CD4-positive, alpha-beta T cell treated with Interleukin-21 for 1 hour (primary cell): ENCODE results near the gene TEAD2.
"Not testable (repeated sequence)": the region's sequence is repeated elsewhere in the genome, so short reads cannot be mapped to it uniquely, and the experiment has no call there.

Experiments used
- DNase-seq: peaks from one replicate; pipeline ENCODE4 v3.0.0-alpha.2; 2020

Gene TEAD2

DNA sequence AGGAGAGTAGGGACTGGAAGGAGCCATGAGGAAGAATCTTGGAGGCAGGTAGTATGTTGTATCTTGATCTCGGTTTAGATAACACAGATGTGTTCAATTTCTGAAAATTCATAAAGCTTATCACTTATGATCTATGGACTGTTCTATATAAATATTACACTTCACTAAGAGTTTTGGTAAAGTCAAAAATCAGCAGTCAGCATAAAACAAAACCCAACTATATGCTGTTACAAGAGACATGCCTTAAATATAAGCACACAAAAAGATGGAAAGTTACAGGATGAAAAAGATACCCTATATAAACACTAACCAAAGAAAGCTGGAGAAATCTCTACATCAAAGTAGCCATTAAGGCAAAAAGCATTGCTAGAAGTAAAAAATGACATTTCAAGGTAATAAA, 21.4 kb upstream of the TEAD2 start:
- DNase-seq: no peak

DNA sequence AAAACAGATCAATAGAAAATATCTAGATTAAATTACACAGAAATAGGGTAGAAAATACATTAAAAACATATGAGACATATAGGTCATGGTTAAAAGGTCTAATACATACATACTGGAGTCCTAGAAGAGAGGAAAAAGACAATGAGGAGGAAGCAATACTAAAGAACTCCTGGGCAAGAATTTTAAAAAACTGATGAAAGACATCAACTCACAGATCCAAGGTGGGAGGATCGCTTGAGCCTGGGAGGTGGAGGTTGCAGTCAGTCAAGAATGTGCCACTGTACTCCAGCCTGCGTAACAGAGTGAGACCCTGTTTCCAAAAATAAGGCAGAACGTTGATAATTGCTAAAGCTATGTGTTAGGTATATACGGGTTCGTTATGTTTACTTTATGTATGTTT, 20.4 kb upstream of the TEAD2 start:
- no peak for DNase-seq

- no peak for DNase-seq
Measured at GRCh38 chr19:49380391-49380790, 18.2 kb upstream of the TEAD2 start.

DNA sequence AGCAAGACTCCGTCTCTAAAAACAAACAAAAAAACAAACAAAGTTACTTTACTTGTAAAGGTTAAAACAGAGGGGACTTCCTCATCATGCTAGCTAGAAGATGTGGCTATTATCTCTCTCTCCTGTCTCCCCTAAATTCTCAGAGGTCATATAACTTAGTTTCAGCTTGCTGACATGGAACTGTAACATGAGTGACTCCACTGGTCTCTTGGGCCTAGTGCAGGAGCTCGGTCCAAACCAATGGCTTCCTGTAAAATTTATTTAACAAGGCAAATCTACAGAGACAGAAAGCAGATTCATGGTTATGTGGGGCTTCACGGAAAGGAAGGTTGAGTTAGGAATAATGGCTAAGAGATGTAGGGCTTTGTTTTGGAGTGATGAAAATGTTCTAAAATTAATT, 16.3 kb upstream of the TEAD2 start:
- no peak for DNase-seq

- no peak for DNase-seq
Measured at GRCh38 chr19:49374665-49375434, 12.6 kb upstream of the TEAD2 start.

DNA sequence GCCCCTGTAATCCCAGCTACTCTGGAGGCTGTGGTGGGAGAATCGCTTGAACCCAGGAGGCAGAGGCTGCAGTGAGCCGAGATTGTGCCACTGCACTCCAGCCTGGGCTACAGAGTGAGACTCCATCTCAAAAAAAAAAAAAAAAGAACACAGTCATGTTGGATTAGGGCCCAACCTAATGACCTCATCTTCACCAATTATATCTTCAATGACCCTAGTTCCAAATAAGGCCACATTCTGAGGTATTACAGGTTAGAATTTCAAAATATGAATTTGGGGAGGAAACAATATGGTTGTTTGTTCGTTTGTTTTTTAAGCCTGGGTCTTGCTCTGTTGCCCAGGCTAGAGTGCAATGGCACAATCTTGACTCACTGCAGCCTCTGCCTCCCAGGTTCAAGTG, 11.0 kb upstream of the TEAD2 start:
- DNase-seq: not testable (repeated sequence)

DNA sequence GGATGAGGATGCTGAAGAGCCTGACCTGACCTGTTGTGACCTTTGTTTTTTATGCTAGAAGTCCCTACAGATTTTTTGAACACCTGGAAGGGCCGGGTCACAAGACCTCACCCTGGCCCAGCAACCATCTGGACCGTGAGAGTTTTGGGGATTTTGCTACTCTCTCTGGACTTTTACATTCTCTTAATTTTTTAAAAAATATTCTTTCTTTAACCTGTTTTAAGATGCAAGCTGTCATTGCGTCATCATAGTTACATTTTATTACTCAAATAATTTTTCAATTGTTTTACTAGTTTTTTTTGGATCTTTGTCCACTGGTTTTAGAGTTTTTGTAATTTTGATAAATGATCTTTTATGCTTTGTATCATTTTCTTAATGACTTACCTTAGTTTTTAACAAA, 9.0 kb upstream of the TEAD2 start:
- DNase-seq: no peak

DNA sequence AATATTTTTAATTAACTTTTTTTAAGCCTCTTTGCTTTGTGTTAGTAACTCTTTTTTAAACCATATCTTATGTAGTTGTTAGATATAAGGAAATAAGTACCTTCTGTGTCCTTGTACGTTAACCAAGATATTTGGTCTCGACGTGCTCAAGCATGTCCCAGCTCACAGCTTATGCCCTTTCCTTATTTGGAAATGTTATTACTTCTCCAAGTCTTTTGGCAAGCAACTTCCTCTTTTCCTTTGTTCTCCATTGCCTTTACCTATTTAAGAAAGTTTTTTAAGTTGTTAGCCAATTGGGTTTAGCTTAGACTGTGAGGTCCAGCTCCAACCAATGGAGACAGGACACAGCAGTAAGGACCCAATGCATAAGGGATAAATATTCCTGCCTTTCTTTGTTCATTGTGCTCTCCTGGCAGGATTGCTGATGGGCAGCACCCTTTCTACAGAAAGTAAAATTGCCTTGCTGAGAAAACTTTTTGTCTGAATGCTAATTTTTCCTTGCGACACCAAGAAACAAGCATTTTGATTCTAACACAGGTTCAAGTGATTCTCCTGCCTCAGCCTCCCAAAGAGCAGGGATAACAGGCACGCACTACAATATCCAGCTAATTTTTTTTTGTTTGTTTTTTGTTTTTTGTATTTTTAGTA, 6.6 kb upstream of the TEAD2 start:
- DNase-seq: no peak

DNA sequence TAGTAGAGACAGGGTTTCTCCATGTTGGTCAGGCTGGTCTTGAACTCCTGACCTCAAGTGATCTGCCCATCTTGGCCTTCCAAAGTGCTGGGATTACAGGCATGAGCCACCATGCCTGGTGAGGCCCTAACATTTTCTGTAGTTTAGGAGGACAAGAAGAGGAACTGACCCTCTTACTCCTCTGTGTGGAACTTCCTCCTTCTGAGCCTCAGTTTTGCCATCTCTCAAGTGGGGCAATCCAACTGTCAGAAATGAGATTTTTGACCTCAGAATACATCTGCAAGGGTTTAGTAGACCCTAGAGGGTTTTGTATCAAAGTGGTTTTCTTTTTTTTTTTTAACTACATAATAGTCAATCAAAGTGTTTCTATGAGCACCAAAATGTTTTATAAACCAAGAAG, 3.9 kb upstream of the TEAD2 start:
- DNase-seq: no peak

DNA sequence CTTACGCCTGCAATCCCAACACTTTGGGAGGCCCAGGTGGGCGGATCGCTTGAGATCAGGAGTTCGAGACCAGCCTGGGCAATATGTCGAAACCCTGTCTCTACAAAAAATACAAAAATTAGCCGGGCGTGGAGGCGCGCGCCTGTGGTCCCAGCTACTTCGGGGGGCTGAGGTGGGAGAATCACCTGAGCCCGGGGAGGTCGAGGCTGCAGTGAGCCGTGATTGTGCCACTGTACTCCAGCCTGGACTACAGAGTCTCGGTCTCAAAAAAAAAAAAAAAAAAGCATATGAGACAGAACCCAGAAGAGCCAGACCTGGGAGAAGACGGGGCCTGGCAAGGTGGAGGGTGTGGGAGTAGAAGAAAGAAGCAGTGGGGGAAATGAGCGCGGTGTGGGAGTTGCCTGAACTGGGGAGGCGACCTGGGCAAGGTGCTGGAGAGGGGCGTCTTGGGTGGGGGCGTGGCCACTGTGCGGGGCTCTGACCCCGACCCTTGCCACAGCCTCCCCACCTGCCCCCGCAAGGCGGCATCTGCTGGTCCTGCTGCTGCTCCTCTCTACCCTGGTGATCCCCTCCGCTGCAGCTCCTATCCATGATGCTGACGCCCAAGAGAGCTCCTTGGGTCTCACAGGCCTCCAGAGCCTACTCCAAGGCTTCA, 2.0 kb upstream of the TEAD2 start:
- DNase-seq: no peak

DNA sequence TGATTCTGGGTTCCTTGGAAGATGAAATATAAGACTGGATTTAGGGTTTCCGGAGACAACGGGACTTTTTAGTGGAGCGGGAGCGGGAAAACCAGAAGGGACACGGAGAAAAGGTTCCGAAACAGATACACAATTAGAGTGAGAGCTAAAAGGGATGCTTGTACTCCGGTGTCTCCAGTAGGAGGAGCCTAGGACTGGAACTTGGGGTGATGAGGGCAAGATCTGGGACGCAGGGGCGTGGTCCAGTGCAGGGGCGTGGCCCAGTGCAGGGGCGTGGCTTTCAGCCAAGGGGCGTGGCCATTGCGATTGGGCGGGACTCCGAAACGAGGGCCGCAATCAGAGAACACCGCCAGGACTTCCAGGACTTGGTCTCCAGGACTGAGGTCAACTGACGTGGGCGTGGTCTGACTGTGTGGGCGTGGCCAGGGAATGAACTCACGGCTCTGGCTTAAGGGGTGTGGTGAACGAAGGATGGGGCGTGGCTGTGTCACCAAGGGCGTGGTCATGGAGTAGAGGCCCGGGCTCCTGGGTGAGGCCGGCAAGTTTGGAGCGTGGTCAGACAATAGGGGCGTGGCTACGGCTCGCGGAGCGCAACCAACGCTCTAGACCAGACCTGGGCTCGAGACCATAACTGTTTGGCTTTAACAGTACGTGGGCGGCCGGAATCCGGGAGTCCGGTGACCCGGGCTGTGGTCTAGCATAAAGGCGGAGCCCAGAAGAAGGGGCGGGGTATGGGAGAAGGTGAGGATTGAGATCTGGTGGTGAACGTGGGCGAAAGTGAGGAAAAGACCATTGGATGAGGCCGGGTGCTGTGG, 1.3 kb upstream of the TEAD2 start, which contains the start of gene DKKL1:
DKKL1 (plus strand) TSS at position 610 of the 815 bp plus-strand sequence; CDS start at position 732, 122 bp downstream.
- DNase-seq: peak; percentile 75

- DNase-seq: no peak
Measured at GRCh38 chr19:49362929-49363267, 682 bp upstream of the TEAD2 start.

GRCh38 chr19:49361438-49362047, 673 bp downstream of the TEAD2 start:
- peak; percentile 15 for DNase-seq

GRCh38 chr19:49359851-49360820, 2.1 kb downstream of the TEAD2 start:
- no peak for DNase-seq

- DNase-seq: no peak
Measured at GRCh38 chr19:49357186-49357585, 5.0 kb downstream of the TEAD2 start.

DNA sequence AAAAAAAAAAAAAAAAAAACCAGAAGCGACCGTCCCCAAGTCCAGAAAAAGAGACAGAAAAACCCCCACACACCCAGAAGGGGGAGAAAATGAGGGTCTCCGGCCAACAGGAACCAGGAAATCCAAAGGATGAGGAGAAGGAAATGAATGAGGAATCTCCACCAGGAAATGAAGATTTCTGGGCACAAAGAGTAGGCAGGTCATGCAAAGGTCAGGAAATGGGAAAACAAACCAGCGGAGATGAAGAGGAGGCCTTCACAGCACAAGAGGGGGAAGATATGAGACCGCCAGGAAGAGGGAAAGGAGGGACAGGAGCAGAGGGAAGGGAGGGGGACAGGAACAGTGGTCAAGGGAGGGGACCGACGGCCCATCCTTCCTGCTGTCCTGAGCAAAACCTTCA, 5.8 kb downstream of the TEAD2 start:
- DNase-seq: no peak

GRCh38 chr19:49355909-49356353, 6.3 kb downstream of the TEAD2 start:
- no peak for DNase-seq

GRCh38 chr19:49349567-49349966, 12.6 kb downstream of the TEAD2 start:
- no peak for DNase-seq

DNA sequence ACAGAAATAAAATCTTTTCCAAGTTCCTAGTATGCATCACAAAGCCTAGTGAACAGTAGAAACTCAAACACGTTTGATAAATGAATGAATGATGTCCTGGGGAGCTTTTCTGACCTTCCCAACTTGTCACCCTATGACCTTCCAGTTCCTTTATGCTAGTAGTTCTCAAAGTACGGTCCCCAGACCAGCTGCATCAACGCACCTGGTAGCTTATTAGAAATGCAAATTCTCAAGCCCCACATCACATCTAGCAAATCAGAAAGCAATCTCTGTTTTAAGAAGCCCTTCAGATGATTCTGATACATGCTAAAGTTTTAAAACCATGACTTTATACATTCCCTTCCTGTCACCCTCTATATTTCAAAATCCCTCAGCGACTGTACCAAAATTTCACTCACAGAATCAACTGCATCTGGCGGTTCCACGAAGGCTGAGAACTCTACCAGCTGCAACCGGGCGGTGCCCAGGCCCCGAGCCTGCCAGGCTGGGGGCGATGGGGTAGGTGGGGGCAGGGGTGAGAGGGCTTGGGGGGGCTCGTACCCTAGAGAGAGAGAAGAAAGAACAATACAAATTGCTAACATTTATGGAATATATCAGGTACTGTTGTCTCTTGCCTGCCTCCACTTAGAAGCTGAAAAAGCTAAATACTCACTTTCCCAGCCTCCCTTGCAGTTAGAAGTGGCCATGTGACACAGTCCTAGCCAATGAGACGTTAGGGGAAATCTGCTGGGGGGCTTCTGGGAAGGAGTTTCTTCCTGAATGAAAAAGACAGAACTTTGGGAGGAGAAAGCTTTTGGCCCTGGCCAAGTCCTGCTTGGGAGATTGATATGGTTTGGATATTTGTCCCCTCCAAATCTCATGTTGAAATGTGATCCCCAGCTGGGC, 13.7 kb downstream of the TEAD2 start:
- no peak for DNase-seq

- peak; percentile 29 for DNase-seq
Measured at GRCh38 chr19:49347835-49348234, 14.4 kb downstream of the TEAD2 start.
